Right ventricle myocardium superior (tissue), 1 donor: ENCODE measurements around the gene TRIM2. TPM values are rescaled to one million over a fixed set of nuclear protein-coding genes. Genes with fewer than 3 reads are reported as not detected.
A peak's percentile ranks its signal among the peaks of the same experiment; 100 is the strongest.

ENCODE experiments used
- ATAC-seq: fragments of 200-7000 bp; cut with Tn5 transposase; one replicate; pipeline ENCODE4 v1.9.1; 2020; ENCODE audit warnings: mild to moderate bottlenecking; ENCODE audit not compliant: poor library complexity
- DNase-seq: peaks from one replicate; pipeline ENCODE4 v3.0.0-alpha.2; 2020
- intact Hi-C: fragments of 100-400 bp; cut with DNase I; formaldehyde crosslinking; loops from one replicate; pipeline ENCODE4 v1.11.2; 2022
- total RNA-seq: library from RNA; stranded (reverse); fragmentation: NEBNext Ultra II Directional; extraction: Animal tissue kit (Norgen Biotek cat#: 25700); gene quantifications from one replicate; pipeline ENCODE4 v1.2.1, GENCODE V29; 2021
- donor health status: DM: no; HTN: yes; CAD: no; lungs with severe emphysema.

TRIM2 gene
- total RNA-seq, 1 donor from 2014 or later = 15.3 TPM

DNA sequence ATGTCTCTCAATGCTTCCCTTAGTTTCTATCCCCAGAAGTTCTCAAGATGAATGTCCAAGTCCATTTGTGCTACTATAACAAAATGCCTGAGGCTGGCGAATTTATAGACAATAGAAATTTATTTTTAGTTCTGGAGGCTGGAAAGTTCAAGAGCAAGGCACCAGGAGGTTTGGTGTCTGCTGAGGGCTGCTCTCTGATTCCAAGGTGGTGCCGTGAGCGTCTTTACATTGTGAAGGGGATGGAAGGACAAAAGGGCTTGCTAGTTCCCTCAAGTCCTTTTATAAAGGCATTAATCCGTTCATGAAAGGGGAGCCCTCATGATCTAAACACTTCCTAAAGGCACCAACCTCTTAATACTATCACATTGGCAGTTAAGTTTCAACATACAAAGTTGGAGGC lies 12.3 kb downstream of the TRIM2 start:
- no peak for ATAC-seq
- DNase-seq = no peak
- intact Hi-C loops = loop anchor here (10.0 kb wide), 1 partner anchor 378 kb away; no protein-coding TSS in a partner anchor

DNA sequence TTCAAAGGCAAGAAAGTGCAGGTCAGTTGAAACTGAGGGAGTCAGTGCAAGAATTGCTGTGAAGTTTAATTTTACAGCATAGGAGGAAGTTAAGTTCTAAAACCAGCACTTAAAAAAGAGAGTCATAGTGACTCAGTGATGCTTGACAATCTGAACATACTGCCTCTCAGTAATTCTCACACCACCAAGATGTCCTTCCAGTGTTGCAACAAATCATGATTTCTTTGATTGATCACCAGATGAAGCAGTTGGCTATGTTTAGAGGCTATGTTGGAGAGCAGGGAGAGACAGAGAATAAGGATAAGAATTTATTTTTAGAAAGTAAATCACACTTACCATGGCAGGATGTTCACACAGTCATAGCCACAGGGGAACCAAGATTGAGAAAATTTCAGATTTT lies 13.2 kb downstream of the TRIM2 start:
- ATAC-seq (no peak), DNase-seq (no peak)
- intact Hi-C loops = loop anchor here (10.0 kb wide), 1 partner anchor 377 kb away; no protein-coding TSS in a partner anchor

DNA sequence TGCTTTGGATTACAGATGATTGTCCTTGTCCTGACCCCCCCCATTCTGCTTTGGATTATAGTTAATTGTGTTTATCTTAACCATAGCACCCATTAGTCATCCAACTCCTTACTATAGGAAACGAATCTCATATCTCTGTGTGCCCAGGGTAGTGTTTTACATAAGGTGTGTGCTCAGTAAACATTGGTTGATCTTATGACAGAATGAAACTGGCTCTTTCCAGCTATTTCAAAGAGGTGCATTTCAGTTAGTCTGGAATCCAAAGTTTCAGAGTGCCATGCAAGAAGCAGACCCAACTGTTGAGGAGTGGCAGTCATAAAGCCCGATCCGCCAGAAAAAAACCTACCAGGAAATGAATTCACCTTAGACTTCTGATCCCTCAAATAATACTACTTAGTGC lies 14.7 kb downstream of the TRIM2 start:
- DNase-seq (no peak), ATAC-seq (no peak)
- intact Hi-C loops = loop anchor here (10.0 kb wide), 1 partner anchor 376 kb away; no protein-coding TSS in a partner anchor

DNA sequence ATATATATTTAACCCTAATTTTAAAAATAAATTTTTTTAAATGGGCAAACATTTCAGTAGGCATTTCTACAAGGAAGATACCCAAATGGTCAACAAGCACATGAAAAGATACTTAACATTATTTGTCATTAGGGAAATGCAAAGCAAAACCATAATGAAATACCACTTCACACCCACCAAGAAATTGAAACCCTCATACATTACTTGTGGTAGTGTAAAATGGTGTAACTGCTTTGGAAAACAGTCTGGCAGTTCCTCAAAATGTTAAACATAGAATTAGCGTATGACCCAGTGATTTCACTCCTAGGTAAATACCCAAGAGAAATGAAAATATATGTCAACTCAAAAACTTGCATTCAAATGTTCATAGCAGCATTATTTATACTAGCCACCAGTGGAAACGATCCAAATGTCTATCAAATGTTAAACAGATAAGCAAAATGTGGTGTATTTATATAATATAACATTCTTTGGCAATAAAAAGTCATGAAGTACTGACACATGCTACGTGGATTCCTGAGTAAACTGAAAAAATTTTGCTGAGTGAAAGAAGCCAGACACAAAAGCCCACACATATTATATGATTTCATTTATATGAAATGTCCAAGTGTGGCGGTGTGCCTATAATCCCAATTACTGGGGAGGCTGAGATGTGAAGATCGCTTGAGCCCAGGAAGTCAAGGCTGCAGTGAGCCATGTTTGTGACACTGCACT lies 16.6 kb downstream of the TRIM2 start:
- no peak for DNase-seq
- intact Hi-C loops = no loop called here
- no peak for ATAC-seq

DNA sequence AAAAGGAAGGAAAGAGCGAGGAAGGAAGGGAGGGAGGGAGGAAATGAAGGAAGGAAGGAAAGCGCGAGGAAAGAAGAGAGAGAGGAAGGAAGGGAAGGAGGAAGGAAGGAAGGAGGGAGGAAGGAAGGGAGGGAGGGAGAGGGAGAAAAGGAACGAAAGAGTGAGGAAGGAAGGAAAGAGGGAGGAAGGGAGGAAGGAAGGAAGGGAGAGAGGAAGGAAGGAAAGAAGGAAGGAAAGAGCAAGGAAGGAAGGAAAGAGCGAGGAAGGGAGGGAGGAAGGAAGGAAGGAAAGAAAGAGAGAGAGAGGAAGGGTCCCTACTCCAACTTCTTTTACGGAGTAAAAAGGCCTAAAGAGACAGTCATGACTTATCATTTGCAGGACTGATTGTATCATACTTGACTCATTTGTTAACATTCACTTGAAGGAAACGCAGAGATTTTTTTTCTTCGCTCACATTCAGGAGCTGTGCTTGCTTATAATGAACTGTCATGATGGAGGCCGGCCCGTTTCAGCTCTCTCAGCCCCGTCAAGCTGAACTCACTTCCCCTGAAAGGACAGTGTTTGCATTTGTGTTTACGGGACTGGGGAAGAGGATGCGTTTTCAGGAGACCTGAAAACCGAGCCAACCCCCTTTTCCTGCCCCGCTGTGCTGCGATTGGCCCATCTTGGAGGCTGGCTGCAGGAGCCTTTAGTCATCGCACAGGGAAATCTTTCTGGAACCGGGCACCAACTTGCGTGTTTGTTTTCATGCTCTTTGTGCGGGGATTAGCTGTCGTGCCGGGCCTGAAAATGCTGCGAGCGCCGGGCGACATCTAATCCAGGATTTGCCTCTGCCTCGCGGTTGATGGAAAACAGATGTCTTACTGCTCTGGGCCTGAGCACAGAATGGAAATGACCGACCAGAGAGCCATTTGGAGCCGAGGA lies 17.8 kb downstream of the TRIM2 start:
- peak; percentile 66 for DNase-seq
- peak; percentile 73 for ATAC-seq
- intact Hi-C loops = no loop called here

DNA sequence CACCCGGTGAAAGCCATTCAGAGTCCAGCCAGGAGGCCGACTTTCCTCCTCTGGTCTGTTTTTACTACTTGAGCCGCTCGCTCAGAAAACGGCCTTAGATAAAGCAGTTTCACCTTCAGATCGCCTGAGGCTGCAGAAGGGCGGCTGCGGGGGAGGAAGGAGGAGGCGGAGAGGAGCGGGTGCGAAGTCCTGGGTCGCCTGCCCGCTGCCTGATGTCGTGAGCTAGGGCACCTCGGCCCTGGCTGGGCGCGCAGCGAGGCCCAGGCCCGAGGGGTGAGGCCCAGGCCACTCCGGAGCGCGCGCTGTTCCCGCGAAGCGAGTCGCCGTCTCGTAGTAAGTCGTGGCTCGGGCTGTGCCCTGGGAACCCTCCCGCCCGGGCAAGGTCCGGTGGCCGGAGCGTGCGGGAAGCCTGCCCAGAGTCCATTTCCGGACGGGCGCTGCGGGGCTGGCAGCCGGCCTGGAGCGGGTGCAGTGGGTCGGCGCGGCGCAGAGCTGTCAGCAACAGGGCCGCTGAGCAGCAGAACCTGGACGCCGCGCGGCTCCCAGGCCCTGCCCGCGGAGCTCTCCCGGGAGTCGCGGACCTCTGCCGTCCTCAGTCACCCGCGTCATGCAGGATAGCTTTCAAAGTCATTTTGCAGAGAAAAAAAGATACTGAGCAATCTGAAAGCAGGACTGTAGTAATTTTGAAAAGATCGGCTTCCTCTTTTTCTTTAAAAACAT lies 18.6 kb downstream of the TRIM2 start:
- DNase-seq (peak; percentile 79), ATAC-seq (peak; percentile 91)
- intact Hi-C loops = no loop called here

DNA sequence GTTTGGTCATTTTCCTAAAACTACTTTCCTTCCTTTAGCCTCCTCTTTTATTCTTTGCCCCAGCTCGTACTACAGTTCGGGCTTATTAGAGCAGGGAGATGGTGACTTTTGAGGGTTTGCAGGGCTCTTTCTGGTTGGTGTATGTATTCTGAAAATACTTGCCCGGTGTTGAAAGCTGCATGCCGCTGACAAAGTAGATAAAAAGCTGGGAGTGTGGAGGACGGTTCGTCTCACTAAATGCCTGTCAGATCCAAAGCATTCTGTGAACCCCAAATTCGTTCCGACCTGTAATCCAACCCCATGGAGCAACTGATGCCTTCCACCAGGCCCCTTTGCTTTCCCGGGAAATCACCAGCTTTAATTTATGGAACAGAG lies 19.2 kb downstream of the TRIM2 start:
- intact Hi-C loops = no loop called here
- DNase-seq (no peak), ATAC-seq (peak; percentile 63)

DNA sequence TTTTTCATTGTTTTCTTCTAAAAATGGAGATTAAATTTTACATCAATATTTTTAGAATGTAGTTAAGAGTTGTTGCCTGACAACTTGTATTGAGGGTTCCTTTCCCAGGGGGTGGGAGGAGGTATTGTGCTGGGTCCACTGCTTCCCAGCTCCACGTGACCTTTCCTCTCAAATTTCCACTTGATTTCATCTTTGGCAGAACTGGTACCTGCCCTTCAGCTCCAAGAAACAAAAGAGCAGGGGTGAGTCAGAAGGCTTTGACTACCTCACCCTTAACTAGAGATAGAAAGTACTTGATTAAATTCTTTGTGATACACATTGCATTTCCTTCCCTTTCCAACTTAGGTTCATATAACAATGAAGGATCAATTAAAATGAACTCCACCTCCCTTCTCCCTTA lies 19.7 kb downstream of the TRIM2 start:
- peak; percentile 24 for ATAC-seq
- DNase-seq = no peak
- intact Hi-C loops = no loop called here

DNA sequence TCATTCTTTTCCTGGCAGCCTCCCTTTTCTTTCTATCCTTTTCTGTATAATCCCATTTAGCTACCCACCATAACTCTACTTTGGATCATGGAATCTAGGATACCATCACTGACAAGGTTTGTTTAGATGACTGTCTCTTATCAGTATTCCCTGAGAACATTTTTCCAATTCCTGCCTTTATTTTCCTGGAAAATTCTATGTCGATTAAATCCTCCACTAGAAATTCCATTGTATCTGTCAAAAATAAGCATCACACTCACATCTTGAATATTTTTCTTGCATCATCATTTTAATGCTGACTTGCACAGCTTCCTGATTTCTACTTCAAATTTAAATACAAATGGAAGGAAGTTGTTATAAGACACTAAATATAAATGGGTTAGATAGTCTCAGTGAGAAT lies 20.2 kb downstream of the TRIM2 start:
- intact Hi-C loops = no loop called here
- DNase-seq = no peak
- ATAC-seq = no peak

DNA sequence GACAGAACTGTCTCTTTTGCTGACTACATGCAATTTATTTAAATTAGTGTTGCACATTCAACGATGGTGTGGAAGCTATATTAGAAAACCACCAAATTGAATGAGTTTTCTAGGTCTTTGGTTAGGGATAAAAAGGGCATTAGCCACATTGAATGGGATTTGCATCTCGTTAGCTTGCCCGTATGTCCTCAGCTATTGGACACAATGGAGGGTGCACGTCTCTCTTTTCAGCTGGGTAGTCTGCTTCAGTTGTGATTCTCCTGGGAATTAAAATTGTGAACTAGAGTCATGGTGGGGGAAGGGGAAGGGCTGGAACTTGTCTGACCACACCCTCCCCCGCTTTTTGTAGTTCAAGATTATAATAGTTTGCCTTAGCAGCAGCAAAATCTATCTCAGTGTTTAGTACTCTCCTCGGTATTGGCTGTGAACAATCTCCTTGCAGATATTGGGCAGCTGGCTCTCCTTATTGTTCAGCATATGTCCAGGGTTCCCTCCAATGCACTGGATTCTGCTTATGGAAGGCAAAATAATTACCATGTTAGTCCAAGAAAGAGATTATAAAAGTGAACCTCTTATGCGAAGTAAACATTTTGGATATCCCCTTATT lies 23.3 kb downstream of the TRIM2 start:
- no peak for DNase-seq
- intact Hi-C loops = no loop called here
- no peak for ATAC-seq

DNA sequence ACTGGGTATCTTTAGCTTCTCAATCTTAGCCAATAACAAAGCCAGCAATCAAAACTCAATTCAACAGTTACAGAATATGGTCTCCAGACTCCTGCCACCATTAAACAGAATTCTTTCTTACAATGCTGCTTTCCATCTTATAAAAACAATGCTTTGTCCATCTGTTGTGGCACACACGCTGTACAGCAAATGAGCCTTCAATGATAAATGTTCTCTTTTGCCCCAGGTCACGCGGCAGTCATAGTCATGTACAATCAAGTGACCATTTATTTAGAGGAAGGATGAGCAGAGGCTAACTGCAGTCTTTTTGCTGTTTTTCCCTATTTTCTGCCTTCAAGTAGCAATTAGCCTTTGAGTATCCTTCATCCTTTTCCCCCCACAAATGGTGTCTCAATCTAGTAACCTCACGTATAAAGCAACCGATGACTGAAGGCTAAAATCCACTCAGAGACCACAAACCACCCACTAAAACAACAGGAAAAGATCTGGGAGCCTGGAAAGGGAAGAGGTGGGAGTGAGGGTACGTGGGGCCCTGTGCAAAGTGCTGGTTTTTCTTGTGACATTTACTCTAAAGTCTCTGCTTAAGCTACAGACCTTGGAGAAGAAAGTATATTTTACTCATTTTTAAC lies 24.4 kb downstream of the TRIM2 start:
- intact Hi-C loops = no loop called here
- ATAC-seq = no peak
- DNase-seq = no peak

DNA sequence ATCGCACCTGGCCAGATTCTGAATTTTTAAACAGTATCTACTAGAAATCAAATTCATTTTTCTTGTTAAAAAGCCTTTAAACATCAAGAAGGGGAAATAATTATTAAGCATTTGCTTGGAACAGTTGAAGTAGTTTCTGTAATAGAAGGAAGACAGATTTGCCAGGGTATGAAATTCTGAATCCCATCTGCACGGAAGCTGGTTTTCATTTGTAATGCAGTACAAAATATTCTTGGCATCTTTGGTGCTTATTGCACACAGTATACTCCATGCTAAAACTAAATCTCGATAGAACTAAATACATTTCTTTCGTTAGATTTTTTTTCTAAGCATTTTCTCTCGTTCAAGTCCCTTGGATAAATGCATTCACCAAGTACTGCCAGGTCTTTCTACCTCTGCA lies 25.3 kb downstream of the TRIM2 start:
- ATAC-seq = no peak
- DNase-seq = no peak
- intact Hi-C loops = no loop called here

DNA sequence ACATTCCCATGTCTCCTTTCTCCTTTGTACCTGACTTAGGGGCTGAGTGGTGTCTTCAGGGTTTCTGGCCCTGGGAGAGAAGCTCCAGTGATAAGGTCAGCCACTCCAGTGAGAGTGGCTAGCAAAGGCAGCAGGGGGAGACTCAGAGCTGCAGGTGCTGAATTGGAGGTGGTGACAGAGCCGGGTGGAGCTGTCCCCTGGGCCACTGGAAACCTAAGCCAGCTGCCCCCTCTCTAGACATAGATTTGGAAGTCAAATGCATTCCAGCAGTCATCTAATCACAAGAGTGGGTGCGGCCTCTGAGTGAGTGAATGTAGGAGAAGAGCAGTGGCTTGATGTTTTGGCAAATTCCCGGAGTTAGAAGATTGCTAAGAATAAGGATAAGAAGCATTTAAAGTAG lies 28.5 kb downstream of the TRIM2 start:
- peak; percentile 96 for ATAC-seq
- intact Hi-C loops = no loop called here
- DNase-seq = peak; percentile 56

DNA sequence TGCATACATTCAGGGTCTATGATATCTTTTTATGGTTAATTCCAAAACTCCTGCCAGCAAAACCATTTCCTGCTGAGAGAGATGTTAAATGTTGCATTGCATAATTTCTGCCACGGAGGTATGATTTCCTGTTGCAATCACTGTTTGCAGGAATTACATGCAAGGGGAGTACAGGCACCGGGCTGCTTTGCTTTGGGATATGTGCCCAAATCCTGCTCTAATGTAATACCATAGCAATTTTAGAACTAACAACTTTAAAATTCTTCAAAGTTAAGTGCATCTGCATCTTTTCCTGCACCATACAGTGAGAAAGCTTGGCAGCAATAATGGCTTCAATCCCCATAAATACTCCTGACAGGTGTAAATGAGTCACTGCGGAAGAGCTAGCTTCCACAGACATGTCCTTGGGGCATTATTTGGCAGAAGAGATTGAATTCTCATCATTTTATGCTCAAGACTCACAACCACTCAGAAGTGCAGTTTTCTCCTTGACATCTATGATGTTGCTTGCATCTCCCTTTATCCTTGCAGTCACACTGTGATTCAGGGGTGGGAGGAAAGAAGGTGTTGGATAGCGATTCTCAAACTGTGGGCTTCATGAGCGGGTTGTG lies 29.6 kb downstream of the TRIM2 start:
- DNase-seq = no peak
- intact Hi-C loops = no loop called here
- peak; percentile 32 for ATAC-seq

DNA sequence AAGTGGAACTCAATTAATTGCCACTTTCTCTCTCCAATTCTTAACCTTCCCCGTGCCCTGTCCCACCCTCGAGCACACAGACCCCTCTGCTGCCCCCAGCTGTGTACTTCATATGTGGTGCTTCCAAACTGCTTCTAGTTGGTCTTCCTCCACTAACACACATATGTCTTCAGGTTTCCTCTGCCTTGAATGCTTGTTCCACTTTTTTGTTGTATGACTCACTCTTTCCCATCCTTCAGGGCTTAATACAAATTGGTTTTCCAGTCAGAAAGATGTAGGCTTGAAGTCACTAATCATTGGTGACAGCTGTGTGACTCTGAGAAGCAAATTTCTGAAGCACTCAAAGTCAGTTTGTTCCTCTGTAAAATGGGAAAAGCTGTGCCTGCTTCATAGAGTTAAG lies 30.6 kb downstream of the TRIM2 start:
- ATAC-seq (no peak), DNase-seq (no peak)
- intact Hi-C loops = no loop called here

DNA sequence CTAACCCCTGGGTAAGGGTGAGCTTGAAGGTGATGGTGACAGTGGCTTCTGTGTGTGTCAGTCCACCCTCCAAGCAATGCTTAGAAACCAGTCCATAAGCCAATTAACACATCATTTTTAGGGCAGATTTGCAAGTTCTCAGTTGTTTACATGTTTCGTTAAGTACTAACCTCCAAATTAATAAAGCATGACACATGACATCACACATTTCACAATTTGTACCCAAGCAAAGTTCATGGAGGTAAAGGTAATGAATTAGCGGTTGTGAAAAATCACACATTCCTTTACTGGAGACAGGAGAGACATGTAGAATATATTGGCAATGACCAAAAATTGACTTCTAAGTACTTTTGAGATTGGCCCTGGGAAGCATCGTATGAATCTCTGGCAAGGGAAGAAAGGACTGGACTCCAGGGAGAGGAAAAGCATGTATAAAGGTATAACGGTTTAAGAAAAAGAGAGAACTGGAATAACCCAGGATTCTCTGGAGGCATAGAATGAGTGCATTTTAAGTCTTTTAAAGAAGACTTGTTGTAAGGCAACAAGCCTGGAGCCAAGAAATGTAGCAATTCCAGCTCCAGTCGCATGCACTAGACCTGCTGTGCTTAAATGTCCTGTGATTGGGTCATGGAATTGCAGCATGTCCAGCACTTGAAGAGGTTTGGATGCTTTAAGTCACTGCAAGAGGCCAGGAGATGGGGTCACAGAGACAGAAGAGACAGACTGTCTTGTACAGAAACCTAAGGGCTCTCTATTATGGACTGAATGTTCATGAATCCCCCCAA lies 34.1 kb downstream of the TRIM2 start:
- DNase-seq = no peak
- intact Hi-C loops = no loop called here
- no peak for ATAC-seq

DNA sequence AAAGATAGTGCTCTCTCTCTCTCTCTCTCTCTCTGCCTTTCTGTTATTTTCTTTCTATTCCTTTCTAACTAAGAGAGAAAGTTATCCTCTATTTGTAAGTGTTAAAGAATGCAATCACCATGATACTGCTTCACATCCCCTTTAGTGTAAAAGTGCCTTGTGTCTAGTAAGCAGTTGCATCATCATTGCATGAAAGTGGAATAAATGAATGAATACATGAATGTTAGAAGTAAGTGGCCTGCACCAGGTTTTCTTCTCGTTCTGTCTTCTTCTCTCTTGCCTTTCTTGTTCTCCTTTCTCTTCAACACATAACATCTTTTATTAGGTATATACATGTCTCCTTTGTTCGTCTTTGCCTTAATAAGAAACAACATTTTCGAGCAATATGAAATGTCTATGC lies 35.2 kb downstream of the TRIM2 start:
- intact Hi-C loops = no loop called here
- no peak for ATAC-seq
- DNase-seq = no peak
